Uterus (tissue), 4 donors: ENCODE data around the gene HPS3. TPM values are rescaled to one million over a fixed set of nuclear protein-coding genes. Genes with fewer than 3 reads are reported as not detected.

ENCODE experiments used
- DNase-seq, 2 donors: peaks; one replicate each; pipeline ENCODE4 v3.0.0-alpha.2; 2019 to 2020
- H3K27ac ChIP-seq, 2 donors: fragments of 200-600 bp; sonication (generic); 1 replicate in 1 of 2; 2 replicates in 1 of 2; pipeline ENCODE4 v1.5.1; 2016 to 2018
- H3K27me3 ChIP-seq, 2 donors: fragments of 200-600 bp; sonication (generic); one replicate each; pipeline ENCODE4 v1.5.1; 2018 to 2019; ENCODE audit warnings: control low read depth in 1 of 2
- H3K36me3 ChIP-seq, 2 donors: fragments of 200-600 bp; sonication (generic); one replicate each; pipeline ENCODE4 v1.5.1; 2019; ENCODE audit warnings: control low read depth in 1 of 2
- H3K4me1 ChIP-seq, 2 donors: fragments of 200-600 bp; sonication (generic); one replicate each; pipeline ENCODE4 v1.5.1; 2018 to 2019; ENCODE audit warnings: control low read depth in 1 of 2
- H3K4me3 ChIP-seq, 2 donors: fragments of 200-600 bp; sonication (generic); 1 replicate in 1 of 2; 2 replicates in 1 of 2; pipeline ENCODE4 v1.5.1; 2018 to 2019; ENCODE audit warnings: mild to moderate bottlenecking in 1 of 2
- H3K9me3 ChIP-seq, 2 donors: fragments of 200-600 bp; sonication (generic); one replicate each; pipeline ENCODE4 v1.5.1; 2019; ENCODE audit warnings: control low read depth in 1 of 2
- POLR2A ChIP-seq, 2 donors: fragments of 450-650 bp; IDR thresholded peaks; one replicate each; pipeline ENCODE4 v1.6.1; 2016; ENCODE audit warnings: antibody characterized with exemption in 2 of 2, mild to moderate bottlenecking in 1 of 2, moderate library complexity in 1 of 2
- intact Hi-C: fragments of 100-400 bp; cut with DNase I; formaldehyde crosslinking; loops from one replicate; pipeline ENCODE4 v1.15.1; 2023; ENCODE audit warnings: low total_unique reads
- total RNA-seq, 4 donors: library from RNA; depleted of rRNA in 3 of 4; stranded (reverse); fragments of >200 nt in 3 of 4; gene quantifications; one replicate each; pipeline versions ENCODE4 v1.1.0 to v1.2.4, GENCODE V29; 2014 to 2023
- TF ChIP-seq, protein P1 (sequence below), 4 experiments: fragments of 200-600 bp in 2 of 4; fragments of 450-650 bp in 2 of 4; sonication (generic) in 2 of 4; IDR thresholded peaks; one replicate each; pipeline ENCODE4 v1.5.1; 2016 to 2019; ENCODE audit warnings: antibody characterized with exemption in 4 of 4, mild to moderate bottlenecking in 2 of 4, moderate library complexity in 1 of 4
- donor health status: DM: yes; HTN: yes; CAD: no.

HPS3 gene
- total RNA-seq, 4 donors from 2014 or later, result 16.5 to 75.6 (median 31.7) TPM

DNA sequence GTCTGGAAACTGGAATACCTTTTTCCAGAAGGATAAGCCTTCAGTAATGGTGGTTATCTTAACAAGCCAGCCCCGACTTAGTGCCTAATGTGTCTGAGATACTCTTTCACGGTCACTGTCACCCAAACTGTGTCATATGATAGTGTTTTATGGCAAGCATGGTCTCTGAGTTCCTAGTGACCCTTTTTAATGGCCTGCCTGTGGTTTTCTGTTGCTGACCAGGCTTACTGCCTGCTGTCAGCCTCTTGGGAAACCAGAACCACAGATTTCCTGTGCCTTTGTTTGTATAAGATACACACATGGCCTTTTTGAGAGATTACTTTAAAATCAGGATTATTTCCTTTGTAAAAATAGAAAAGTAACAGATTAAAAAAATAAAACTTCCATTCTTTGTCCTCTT, 22.4 kb downstream of the HPS3 start:
- no peak overlapping the region for H3K4me3 ChIP-seq
- intact Hi-C loops, result no loop called here
- no peaks in the 10 kb centered on the region for H3K27me3 ChIP-seq
- no peak overlapping the region for H3K27ac ChIP-seq
- no peaks in the 10 kb centered on the region for H3K9me3 ChIP-seq
- DNase-seq, result no peak
- H3K4me1 ChIP-seq, result no peaks in the 10 kb centered on the region
- TF ChIP-seq, protein P1, sequence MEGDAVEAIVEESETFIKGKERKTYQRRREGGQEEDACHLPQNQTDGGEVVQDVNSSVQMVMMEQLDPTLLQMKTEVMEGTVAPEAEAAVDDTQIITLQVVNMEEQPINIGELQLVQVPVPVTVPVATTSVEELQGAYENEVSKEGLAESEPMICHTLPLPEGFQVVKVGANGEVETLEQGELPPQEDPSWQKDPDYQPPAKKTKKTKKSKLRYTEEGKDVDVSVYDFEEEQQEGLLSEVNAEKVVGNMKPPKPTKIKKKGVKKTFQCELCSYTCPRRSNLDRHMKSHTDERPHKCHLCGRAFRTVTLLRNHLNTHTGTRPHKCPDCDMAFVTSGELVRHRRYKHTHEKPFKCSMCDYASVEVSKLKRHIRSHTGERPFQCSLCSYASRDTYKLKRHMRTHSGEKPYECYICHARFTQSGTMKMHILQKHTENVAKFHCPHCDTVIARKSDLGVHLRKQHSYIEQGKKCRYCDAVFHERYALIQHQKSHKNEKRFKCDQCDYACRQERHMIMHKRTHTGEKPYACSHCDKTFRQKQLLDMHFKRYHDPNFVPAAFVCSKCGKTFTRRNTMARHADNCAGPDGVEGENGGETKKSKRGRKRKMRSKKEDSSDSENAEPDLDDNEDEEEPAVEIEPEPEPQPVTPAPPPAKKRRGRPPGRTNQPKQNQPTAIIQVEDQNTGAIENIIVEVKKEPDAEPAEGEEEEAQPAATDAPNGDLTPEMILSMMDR (IDR thresholded peaks at IDR 0.05), result no peak
- TF ChIP-seq POLR2A (IDR thresholded peaks at IDR 0.05), result no peak
- H3K36me3 ChIP-seq, result no peaks in the 10 kb centered on the region

DNA sequence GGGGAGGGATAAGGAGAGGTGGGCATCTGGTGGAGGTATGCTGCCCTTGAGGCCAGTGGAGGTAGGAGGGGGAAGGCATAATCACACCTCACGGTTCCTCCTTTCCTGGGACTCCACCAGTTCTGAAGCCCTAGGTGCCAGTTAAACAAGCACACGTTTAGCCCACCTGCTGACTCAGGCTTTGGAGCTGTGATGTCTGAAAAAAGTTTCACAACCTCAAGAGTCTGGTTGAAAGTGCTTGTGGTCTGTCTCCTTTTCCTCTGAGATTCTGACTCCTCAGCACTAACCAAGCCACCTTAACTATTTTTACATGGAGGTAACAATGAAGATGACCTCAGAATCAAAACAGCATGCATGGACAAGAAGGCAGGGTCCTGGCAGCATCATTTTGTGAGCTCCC, 23.0 kb downstream of the HPS3 start:
- Histone ChIP-seq H3K4me3 (no peak overlapping the region), H3K36me3 (no peaks in the 10 kb centered on the region), H3K9me3 (no peaks in the 10 kb centered on the region), H3K27me3 (no peaks in the 10 kb centered on the region), H3K27ac (no peak overlapping the region), H3K4me1 (no peaks in the 10 kb centered on the region)
- intact Hi-C loops, result no loop called here
- TF ChIP-seq POLR2A (IDR thresholded peaks at IDR 0.05), result no peak
- TF ChIP-seq, protein P1 (IDR thresholded peaks at IDR 0.05), result no peak
- no peak for DNase-seq

DNA sequence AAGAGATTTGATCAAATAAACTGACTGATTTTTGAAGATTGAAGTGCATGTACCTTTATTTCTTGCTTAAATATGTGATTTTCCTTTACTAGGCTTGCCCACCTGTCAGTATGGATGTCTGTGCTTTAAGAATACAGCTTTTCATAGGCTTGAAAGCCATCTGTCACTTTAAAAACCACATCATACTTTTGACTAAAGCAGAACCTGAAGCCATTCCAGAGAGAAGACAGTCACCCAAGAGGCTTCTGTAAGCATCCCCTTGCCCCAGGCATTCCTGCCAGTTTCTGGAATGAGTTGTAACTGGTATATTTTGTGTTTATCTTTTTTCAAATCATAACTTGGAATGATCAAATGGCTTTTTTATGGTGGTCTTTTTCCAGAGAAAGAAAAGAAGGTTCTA, 24.0 kb downstream of the HPS3 start:
- Histone ChIP-seq H3K4me3 (no peak overlapping the region), H3K4me1 (no peaks in the 10 kb centered on the region), H3K27ac (no peak overlapping the region), H3K9me3 (no peaks in the 10 kb centered on the region), H3K27me3 (no peaks in the 10 kb centered on the region), H3K36me3 (no peaks in the 10 kb centered on the region)
- TF ChIP-seq, protein P1 (IDR thresholded peaks at IDR 0.05), result no peak
- intact Hi-C loops, result no loop called here
- no peak for DNase-seq

DNA sequence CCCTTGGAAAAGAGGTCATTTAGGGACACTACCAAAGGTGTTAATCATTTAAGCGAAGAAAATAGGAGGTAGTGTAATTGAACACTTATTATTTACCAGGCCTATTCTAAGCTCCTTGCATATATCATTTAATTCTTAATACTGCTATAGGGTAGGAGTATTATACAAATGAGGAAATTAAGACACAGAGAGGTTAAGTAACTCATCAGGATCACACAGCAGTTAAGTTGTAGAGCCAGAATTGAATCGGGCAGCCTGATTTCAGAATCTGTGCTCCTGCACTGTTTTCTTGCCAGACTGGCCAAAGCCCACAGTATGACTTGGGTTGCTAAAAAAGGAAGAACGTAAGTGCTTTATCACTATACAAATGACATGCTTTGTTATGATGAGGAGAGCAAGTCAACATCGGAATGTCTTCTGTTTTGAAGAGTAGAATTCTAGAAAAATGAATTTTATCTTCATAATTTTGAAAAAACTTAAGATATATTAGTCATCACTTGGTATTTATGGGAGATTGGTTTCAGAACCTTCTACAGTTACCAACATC, 31.4 kb downstream of the HPS3 start:
- no peak overlapping the region for H3K27ac ChIP-seq
- no peaks in the 10 kb centered on the region for H3K27me3 ChIP-seq
- H3K4me1 ChIP-seq, result no peaks in the 10 kb centered on the region
- no peaks in the 10 kb centered on the region for H3K36me3 ChIP-seq
- no peak for TF ChIP-seq POLR2A (IDR thresholded peaks at IDR 0.05)
- TF ChIP-seq, protein P1 (IDR thresholded peaks at IDR 0.05), result no peak
- no peak overlapping the region for H3K4me3 ChIP-seq
- intact Hi-C loops, result no loop called here
- DNase-seq, result no peak
- no peaks in the 10 kb centered on the region for H3K9me3 ChIP-seq

DNA sequence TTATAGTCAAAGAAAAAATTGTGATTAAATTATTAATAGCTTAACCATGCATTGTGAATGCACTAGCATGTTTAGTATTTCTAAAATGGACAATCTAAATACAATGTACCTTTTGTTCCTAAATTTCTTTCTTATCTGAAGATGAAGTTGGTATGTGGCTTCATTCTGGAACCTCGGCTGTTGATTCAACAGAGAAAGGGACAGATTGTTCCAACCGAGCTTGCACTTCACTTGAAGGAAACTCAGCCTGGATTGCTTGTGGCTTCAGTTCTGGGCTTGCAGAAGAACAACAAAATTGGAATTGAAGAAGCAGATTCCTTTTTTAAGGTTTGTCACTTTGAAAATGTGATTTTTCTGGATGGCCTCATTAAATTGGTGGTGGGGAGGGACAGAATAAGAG, 32.6 kb downstream of the HPS3 start:
- Histone ChIP-seq H3K27ac (no peak overlapping the region), H3K4me3 (no peak overlapping the region), H3K4me1 (no peaks in the 10 kb centered on the region), H3K27me3 (no peaks in the 10 kb centered on the region), H3K36me3 (no peaks in the 10 kb centered on the region), H3K9me3 (no peaks in the 10 kb centered on the region)
- no peak for TF ChIP-seq POLR2A (IDR thresholded peaks at IDR 0.05)
- TF ChIP-seq, protein P1 (IDR thresholded peaks at IDR 0.05), result no peak
- intact Hi-C loops, result no loop called here
- DNase-seq, result no peak
